ENCODE measurements around the gene NAP1L1.

Gene NAP1L1

DNA sequence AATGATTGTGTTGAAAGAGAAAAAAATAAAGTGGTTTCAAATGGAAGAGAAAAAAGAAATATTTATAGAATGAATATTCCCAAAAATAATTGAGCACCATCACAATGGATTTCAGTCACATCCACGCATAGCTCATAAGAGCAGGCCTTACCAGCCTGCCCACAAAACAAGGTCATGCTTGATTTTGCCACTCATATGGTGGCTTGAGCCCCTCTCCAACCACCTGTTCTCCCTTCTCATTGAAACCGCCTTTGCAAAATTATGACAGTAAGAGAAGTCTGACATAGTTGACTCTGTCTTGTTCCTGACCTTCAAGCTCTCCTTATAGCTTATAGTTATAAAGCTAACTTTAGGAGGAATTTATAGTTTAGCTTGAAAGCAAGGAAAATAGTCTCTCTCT lies 33.3 kb upstream of the NAP1L1 start:
- DNase-seq, result no peak
- Histone ChIP-seq H3K4me3 (ENCODE audit: low read depth, low read length) (no peak overlapping the region), H3K36me3 (no peaks in the 10 kb centered on the region), H3K9me3 (no peaks in the 10 kb centered on the region), H3K4me1 (no peaks in the 10 kb centered on the region), H3K27me3 (peaks cover 4% of the 10 kb centered on the region; the same call in 1 of the 2 replicates)
- TF ChIP-seq, protein P1, sequence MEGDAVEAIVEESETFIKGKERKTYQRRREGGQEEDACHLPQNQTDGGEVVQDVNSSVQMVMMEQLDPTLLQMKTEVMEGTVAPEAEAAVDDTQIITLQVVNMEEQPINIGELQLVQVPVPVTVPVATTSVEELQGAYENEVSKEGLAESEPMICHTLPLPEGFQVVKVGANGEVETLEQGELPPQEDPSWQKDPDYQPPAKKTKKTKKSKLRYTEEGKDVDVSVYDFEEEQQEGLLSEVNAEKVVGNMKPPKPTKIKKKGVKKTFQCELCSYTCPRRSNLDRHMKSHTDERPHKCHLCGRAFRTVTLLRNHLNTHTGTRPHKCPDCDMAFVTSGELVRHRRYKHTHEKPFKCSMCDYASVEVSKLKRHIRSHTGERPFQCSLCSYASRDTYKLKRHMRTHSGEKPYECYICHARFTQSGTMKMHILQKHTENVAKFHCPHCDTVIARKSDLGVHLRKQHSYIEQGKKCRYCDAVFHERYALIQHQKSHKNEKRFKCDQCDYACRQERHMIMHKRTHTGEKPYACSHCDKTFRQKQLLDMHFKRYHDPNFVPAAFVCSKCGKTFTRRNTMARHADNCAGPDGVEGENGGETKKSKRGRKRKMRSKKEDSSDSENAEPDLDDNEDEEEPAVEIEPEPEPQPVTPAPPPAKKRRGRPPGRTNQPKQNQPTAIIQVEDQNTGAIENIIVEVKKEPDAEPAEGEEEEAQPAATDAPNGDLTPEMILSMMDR (IDR thresholded peaks at IDR 0.05; ENCODE audit: low read depth, low read length), result no peak

DNA sequence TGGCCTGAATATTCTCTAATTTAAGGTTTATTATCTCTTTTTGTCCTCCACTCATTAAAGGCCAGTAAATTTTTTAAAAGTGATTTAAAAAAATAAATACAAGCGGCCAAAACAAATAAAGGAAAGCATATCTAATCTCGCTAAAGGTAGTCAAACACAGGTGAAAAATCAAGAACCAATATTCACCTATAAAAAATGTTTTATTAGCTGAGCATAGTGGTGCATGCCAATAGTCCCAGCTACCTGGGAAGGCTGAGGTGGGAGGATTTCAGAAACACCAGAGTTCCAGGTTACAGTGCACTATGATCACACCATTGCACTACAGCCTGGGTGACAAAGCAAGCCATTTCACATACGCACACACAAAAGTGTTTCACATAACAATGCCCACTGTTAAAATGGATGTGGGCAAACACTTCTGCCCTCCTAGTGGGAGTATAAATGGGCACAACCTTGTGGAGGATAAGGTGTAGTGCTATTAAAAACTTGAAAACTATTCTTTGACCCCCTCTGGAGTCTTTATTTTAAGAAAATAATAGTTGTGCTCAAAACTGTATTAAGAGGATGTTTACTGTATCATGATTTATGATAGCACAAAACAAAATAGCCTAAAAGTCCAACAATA lies 32.7 kb upstream of the NAP1L1 start:
- TF ChIP-seq, protein P1 (IDR thresholded peaks at IDR 0.05; ENCODE audit: low read depth, low read length), result no peak
- peaks cover 4% of the 10 kb centered on the region; the same call in 1 of the 2 replicates for H3K27me3 ChIP-seq
- DNase-seq, result no peak
- H3K36me3 ChIP-seq, result no peaks in the 10 kb centered on the region
- H3K4me3 ChIP-seq (ENCODE audit: low read depth, low read length), result no peak overlapping the region
- no peaks in the 10 kb centered on the region for H3K9me3 ChIP-seq
- H3K4me1 ChIP-seq, result no peaks in the 10 kb centered on the region

DNA sequence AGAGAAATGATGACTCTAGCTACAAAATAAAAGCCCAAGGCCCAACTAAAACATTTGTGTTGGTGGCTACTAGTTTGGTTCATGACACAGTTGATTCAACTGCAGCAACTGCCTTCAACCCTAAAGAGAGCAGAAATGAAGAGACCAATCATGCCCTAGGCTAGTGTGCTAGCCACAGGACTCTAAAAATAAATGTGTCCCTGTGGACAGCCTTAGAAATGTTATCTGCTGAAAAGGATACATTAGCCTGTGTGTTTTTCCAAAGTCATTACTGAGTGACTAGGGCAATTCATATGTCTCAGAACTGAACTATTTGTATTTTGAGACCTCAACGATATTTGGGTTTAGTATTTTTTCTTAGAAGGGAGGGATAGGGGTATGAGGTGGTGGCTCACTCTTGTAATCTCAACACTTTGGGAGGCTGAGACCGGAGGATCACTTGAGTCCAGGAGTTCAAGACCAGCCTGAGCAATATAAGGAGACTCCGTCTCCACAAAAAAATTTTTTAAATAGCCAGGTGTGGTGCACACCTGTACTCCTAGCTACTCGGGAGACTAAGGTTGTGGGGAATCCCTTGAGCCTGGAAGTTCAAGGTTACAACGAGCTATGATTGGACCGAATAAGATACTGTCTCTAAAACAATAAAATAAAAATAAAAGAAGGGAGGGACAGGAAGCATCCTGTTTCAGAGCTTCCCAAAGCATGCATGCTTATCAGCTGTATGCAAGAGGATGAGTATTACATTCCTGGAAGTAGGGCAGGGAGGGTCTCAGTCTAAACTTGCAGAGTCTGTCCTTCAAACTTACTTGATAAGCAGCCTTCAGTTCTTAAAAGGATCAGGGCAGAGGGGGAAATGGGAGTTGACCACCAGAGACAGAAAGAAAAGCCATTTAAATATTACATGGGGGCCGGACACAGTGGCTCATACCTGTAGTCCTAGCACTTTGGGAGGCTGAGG lies 29.6 kb upstream of the NAP1L1 start:
- H3K4me3 ChIP-seq (ENCODE audit: low read depth, low read length), result no peak overlapping the region
- H3K4me1 ChIP-seq, result no peaks in the 10 kb centered on the region
- H3K36me3 ChIP-seq, result no peaks in the 10 kb centered on the region
- DNase-seq, result no peak
- H3K27me3 ChIP-seq, result peaks cover 4% of the 10 kb centered on the region; the same call in 1 of the 2 replicates
- H3K9me3 ChIP-seq, result no peaks in the 10 kb centered on the region
- TF ChIP-seq, protein P1 (IDR thresholded peaks at IDR 0.05; ENCODE audit: low read depth, low read length), result no peak

GRCh38 chr12:76111209-76111749 lies 26.8 kb upstream of the NAP1L1 start:
- Histone ChIP-seq H3K4me3 (ENCODE audit: low read depth, low read length) (no peak overlapping the region), H3K4me1 (no peaks in the 10 kb centered on the region), H3K9me3 (no peaks in the 10 kb centered on the region), H3K36me3 (no peaks in the 10 kb centered on the region), H3K27me3 (peaks cover 4% of the 10 kb centered on the region; the same call in 1 of the 2 replicates)
- DNase-seq, result no peak
- TF ChIP-seq, protein P1 (IDR thresholded peaks at IDR 0.05; ENCODE audit: low read depth, low read length), result no peak

GRCh38 chr12:76109879-76110278 lies 25.4 kb upstream of the NAP1L1 start:
- Histone ChIP-seq H3K27me3 (peaks cover 4% of the 10 kb centered on the region; the same call in 1 of the 2 replicates), H3K4me3 (ENCODE audit: low read depth, low read length) (no peak overlapping the region), H3K9me3 (no peaks in the 10 kb centered on the region), H3K36me3 (no peaks in the 10 kb centered on the region), H3K4me1 (no peaks in the 10 kb centered on the region)
- TF ChIP-seq, protein P1 (IDR thresholded peaks at IDR 0.05; ENCODE audit: low read depth, low read length), result no peak
- no peak for DNase-seq
